ENCODE measurements around the gene POLA2.
A peak's percentile ranks its signal among the peaks of the same experiment; 100 is the strongest.

POLA2 gene

GRCh38 chr11:65287601-65288000, 25.8 kb downstream of the POLA2 start:
- DNase-seq (ENCODE audit: low spot score) = no peak

GRCh38 chr11:65288706-65289536, 27.2 kb downstream of the POLA2 start:
- DNase-seq (ENCODE audit: low spot score) = no peak

GRCh38 chr11:65290448-65291165, 28.8 kb downstream of the POLA2 start:
- DNase-seq (ENCODE audit: low spot score) = peak; percentile 93

DNA sequence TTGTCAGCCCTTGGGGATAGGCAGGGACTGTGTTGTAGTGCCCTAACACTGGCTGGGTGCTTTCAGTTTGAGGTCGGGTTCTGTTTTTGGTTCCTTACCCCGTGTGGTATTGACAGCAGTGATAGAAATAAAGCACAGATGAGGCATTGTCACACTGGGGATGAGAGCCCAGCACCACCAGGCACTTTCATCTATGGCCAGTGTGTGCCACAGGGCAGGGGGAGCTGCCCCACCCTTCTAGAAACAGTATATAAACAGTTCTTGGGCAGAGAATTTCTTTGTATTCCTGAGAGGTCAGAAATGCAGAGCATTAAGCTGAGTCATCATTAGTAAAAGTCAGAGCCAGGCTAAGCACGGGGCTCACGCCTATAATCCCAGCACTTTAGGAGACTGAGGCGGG, 29.9 kb downstream of the POLA2 start:
- DNase-seq (ENCODE audit: low spot score) = no peak

DNA sequence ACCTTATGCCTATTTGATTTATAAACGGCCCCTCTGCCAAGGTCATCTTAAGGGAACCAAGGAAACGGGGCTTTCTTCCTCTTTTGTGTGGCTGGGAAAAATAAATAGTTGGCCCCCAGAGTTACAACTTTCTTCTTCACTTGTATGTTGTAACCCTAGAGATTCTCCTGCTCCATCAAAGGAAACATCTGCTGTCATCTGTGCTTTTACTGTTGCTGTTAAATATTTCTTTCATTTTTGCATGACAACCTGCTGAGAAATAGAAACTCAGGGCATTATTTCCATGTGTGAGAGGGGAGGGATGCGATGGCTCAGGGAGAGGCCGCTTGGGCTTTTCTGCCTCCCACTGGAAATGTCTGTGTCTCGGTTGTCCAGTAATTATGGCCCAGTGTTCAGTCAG, 31.1 kb downstream of the POLA2 start:
- no peak for DNase-seq (ENCODE audit: low spot score)

- no peak for DNase-seq (ENCODE audit: low spot score)
These were observed 32.2 kb downstream of the POLA2 start for GRCh38 chr11:65293909-65294381.

DNA sequence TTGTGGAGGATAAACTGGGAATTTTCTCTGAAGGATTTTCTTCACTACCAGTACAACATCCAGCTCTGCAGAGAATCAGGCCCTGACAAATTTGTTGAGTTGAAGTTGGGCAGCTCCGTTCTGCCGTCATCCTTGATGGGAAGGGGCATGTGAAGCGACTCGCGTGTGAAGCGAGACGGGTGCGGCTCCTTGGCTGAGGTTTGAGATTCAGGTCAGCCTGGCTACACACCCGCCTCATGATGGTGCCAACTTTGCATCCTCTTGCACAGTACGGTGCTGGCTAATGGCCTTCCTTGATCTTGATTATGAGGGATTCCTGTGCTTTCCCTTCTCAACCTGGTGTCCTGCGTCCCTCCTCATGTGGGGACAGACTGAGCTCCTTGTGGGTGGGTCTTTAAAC, 33.2 kb downstream of the POLA2 start:
- DNase-seq (ENCODE audit: low spot score) = no peak

DNA sequence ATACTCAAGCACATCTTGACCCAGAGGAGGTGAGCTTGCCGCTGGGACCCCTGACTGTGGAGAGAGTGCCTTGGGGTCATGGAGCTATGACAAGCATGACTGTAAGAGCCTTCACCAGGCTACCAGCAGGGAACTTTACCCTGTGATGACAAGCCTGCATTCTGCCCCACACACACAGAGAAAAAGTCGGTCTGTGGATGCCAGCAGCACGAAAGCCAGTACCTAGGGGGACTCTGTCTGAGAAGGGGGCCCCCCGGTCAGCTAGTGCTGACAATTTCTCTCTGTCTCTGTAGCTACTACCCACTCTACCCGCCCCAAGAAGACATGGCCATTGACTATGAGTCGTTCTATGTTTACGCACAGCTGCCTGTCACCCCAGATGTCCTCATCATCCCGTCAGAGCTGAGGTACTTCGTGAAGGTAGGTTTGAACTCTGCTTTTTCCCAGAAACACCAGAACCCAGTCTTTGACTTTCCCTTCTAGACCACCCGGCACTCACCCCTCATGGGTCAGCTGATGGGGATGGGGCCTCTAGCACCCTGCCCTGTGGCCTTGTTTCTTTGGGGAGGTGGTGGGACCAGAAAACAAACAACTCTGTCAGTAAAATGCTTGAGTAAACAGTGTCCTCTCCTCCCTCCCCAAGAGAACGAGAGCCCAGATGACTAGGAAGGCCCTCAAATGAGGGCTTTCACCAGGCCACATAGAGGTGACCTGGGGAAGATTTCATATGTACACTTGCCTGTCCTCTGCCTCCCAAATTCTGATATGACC, 34.0 kb downstream of the POLA2 start:
- DNase-seq (ENCODE audit: low spot score) = no peak

DNA sequence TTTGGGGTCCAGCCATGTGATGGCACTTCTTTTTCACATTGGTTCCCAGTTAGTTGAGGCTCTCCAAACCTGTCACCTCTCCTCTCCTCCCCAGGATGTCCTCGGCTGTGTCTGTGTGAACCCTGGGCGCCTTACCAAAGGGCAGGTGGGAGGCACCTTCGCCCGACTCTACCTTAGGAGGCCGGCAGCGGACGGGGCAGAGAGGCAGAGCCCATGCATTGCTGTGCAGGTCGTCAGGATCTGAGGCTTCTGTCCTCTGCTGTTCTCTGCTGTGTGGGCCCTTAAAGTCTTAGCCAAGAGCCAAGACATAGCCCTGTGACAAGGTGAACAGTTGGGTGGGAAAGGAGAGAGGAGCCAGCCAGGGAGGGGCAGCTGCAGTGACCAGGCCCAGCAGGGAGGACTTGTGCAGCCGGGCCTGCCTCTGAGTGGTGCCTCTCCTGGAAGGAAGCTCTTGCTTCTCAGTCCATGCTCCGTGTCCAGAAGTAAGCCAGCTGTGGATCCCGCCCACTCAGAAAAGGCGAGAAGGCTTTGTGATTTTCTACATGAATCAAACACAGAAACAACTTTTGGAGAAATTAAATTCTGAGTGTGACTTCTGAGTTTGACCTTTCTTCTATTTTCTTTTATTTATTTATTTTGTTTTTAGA, 35.4 kb downstream of the POLA2 start:
- DNase-seq (ENCODE audit: low spot score) = no peak

GRCh38 chr11:65298131-65298535, 36.4 kb downstream of the POLA2 start:
- DNase-seq (ENCODE audit: low spot score) = peak; percentile 89

DNA sequence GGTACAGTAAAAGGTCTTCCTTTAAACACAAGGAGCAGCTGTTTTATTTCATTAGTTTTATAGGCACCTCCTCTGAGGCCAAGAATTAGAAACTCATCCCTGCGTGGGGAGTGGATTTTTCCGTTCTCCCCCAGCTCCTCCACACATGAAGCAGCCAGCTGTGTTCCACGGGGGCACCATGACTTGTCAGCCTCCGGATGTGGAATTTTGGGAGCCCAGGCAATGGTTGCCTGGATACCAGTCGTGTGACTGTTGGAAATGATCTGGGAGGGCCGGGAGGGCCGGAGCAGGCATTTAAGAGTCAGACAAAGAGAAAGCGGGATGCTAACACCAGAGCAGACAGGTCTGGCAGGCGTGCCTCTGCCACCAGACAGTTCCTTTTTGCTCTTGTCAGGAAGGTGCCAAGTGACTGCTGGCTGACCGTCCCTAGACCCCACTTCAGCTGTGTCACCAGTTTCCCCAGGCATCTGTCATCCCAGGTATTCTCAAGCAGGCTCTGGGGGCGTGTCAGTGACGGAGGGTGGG, 37.0 kb downstream of the POLA2 start:
- DNase-seq (ENCODE audit: low spot score) = no peak

DNA sequence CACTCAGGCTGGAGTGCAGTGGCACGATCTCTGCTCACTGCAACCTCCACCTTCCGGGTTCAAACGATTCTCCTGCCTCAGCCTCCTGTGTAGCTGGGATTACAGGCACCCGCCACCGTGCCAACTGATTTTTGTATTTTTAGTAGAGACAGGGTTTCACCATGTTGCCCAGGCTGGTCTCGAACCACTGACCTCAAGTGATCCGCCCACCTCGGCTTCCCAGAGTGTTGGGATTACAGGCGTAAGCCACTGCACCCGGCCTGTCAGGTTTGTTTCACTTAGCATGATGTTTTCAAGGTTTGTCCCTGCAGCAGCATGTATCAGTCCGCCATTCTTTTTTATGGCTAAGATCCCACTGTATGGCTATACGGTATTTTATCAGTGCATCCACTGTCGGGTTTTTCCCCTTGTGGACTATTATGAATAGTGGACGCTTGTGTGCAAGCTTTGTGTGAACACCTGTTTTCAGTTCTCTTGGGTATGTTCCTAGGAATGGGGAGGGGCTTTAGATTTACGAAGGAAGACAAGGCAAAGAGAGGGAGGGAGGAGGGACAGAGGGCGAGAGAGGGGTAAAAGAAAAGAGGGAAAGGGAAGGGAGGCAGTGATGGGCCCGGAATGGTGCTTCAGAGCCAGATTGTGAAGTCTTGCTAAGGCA, 39.0 kb downstream of the POLA2 start:
- DNase-seq (ENCODE audit: low spot score) = no peak

DNA sequence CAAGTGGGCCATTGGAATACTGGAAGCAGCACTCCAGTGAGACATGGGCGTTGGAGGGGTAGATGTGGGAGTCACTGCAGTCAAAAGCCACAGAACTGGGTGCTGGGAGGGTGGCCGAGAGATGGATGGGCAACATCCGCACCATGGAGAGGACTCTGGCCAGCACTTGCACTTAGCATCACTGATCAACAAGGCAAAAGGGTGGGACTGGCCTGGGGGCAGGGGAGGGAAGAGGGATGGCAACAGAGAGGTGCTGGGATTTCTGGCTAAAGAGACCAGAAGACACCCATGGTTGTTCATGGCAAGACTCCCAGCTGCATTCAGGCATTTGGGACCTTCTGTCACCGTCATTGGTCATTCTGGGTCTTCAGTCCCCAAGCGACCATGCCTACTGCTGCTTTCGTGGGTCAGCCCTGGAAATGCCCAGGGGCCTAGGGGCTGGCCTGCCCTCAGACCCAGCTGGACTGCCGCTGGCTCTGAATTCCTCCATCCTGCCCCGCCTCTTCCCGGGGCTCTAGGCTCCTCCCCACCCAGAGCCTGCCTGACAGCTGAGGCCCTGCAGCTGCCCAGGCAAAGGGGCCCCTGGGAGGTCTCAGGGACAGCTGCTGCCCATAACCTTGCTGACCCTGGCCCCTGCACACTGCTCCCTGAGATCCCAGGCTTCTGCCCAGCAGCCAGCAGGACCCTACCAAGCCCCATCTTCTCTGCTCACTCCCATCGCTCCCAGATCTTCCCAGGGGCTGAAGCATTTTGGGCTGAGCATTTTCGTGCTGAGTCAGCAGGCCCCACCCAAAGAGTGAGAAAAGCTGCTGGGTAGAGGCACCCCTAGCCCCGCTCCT, 39.9 kb downstream of the POLA2 start:
- DNase-seq (ENCODE audit: low spot score) = no peak

DNA sequence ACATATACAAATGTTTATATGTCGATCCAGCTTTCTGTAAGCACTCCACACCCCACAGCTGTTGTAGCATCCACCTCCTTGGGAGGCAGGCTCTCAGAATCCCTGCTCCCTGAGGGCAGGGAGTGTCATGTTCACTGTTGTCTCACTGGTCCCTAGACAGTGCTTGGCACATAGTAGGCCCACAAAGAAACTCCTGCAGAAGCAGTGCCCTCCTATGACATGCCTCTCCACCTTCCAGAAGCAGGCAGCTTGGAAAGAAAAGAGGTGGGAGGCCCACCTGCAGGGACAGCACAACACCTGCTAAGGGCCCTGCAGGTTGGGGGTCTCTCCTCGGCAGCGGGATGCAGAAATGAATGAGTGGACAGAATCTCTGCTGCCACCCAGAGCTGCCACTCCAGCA, 41.8 kb downstream of the POLA2 start:
- DNase-seq (ENCODE audit: low spot score) = no peak

DNA sequence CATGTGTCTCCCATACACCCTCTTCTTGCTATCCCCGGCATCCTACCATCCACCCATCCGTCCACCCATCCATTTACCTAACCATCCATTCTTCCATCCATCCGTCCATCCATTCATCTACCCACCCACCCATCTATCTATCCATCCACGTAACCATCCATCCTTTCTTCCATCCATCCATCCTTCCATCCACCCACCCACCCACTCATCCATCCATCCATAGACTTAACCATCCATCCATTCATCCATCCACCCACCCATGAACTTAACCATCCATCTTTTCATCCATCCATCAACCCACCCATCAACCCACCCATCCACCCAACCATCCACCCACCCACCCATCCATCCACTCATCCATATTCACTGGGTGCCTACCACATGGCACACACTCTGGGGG, 42.3 kb downstream of the POLA2 start:
- no peak for DNase-seq (ENCODE audit: low spot score)

DNA sequence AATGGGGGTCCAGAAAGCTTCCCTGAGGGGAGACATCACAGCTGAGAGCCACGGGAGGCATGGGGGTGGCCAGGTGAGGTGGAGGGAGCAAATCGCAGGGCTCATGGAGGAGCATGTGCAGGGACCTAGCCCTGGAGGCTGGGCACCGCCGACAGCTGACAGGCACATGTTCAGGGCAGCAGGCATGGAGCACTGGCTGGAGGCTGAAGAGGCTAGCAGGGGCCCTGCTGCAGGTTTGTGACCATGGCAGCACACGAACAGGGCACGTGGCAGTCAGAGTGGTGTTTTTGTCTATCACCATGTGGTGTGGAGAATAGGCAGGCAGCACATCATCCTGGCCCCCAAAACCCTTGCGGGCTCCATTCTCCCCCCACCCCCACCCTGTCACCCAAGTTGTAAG, 42.9 kb downstream of the POLA2 start:
- DNase-seq (ENCODE audit: low spot score) = no peak

DNA sequence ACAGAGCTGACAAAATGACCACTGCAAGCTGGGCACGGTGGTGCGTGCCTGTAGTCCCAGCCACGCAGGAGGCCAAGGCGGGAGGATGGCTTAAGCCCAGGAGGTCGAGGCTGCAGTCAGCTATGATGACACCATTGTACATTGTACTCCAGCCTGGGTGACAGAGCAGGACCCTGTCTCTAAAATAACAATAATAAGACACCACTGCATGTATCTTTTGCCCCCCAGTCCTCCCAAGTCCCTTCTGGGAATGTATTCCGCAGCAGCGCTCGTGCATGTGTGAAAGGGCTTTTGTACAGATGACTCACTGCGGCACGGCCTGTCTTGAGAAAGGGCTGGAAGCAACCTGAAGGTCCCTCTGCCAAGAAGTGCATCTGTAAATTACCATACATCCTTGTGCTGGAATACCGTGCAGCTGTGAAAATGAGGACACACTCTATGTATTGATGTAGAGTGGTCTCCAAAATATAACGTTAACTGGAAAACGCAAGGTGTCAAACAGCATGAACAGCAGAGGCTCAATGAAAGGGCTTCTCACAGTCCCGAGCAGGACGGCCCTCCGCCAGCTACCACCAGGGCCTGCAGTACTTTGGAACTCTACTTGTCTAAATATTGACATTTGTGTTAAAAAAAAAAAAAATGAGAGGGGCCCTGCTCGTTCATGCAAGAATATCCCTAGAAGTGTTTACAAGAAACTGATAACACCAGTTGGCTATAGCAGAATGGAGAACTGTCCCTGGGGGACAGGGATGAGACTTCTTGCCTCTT, 43.9 kb downstream of the POLA2 start:
- no peak for DNase-seq (ENCODE audit: low spot score)

DNA sequence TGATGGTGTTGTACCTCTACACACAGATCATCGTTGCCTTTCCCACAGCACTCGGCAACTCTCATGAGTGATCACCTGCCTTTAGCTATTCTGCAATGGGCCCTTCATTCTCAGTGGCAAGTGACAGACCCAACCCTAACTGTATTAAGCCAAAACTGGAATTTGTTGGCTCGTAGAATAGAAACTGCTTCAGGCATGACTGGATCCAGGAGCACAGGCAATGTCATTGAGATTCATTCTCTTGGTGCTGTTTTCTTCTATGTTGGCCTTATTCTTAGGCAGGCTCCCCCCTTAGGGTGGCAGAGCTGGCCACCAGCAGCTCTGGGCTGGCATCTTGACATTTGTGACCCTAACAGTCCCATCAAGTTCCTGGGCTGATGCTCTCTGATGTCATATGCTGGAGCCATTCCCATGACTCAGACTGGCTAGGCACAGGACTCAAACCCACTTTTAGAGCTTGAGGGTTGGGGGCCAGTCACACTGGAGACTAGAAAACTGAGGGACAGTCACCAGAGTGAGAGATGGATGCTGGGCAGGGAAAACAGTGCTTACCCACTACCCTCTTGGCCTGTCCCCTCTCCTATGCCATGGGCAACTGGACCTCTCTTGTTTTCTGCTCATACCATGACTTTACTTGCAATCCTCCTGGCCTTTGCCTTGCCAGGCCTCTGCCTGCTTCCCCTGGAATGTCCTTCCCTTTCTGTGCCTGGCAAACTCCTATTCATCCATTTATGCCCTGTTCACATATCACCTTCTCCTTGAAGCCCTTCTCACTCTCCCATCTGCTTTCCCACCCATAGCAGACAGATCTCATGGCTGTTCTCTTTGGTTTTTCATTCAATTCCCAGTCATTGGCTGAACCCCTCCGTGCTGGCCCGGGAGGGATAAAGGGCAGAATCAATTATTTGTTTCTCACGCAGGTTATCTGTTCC, 45.8 kb downstream of the POLA2 start:
- no peak for DNase-seq (ENCODE audit: low spot score)
